ENCODE data around the gene CAGE1.

DNA sequence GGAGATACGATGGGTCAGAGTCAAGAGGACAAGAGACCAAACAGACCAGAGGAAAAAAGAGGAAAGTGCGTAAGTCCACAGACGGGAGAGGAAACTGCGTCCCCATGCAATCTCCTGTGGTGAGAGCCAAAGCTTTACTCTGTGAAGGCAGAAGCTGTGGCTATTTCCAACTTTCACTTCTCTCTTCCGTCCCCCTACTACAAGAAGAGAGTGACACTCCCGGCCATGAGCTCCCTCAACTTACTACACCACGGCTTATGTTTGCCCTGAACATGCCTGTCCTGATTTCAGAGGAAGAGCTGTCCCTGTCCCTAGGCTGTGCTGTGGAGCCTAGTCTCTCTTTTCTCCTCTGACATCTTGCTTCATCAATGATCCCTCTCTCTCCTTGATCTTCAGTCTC lies 65.0 kb downstream of the CAGE1 start:
- TF ChIP-seq, protein P1, sequence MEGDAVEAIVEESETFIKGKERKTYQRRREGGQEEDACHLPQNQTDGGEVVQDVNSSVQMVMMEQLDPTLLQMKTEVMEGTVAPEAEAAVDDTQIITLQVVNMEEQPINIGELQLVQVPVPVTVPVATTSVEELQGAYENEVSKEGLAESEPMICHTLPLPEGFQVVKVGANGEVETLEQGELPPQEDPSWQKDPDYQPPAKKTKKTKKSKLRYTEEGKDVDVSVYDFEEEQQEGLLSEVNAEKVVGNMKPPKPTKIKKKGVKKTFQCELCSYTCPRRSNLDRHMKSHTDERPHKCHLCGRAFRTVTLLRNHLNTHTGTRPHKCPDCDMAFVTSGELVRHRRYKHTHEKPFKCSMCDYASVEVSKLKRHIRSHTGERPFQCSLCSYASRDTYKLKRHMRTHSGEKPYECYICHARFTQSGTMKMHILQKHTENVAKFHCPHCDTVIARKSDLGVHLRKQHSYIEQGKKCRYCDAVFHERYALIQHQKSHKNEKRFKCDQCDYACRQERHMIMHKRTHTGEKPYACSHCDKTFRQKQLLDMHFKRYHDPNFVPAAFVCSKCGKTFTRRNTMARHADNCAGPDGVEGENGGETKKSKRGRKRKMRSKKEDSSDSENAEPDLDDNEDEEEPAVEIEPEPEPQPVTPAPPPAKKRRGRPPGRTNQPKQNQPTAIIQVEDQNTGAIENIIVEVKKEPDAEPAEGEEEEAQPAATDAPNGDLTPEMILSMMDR (conservative IDR thresholded peaks at IDR 0.05 in 1 of 2, IDR thresholded peaks at IDR 0.05 in 1 of 2; ENCODE audit: low read depth in 1 of 2, low read length in 2 of 2), result no peak
- no peak for TF ChIP-seq EZH2 (IDR thresholded peaks at IDR 0.05; ENCODE audit: low read length, missing control alignments)

All from fibroblast of lung (primary cell).